ENCODE data around the gene EFNA5. TPM values are rescaled to one million over a fixed set of nuclear protein-coding genes. Genes with fewer than 3 reads are reported as not detected.

EFNA5 gene
- total RNA-seq: not detected

- Mint-ChIP-seq H3K36me3 (ENCODE audit: low read depth) (no peaks in the 10 kb centered on the region), H3K27ac (no peak within 1 kb of the TSS), H3K27me3 (peaks cover 75% of the 10 kb centered on the region), H3K4me1 (peaks cover 30% of the 10 kb centered on the region), H3K9me3 (no peaks in the 10 kb centered on the region), H3K4me3 (peak within 1 kb of the TSS; percentile 62)
- DNase-seq: no peak
- ChIA-PET CTCF (interaction anchor here (1.3 kb wide), 1 partner anchor 675 kb away, joined by 3 read pairs; no protein-coding TSS in a partner anchor), POLR2A (no interaction called here)
These were observed at the start of gene EFNA5 for GRCh38 chr5:107670932-107671741. EFNA5 (minus strand) TSS chr5:107670937.

- no peaks in the 10 kb centered on the region for H3K4me1 Mint-ChIP-seq
- CTCF ChIA-PET: no interaction called here
- peaks cover 2% of the 10 kb centered on the region for H3K9me3 Mint-ChIP-seq
These were observed 48.4 kb upstream of the EFNA5 start for GRCh38 chr5:107719034-107719606.

GRCh38 chr5:107717816-107718215, 47.1 kb upstream of the EFNA5 start:
- no peaks in the 10 kb centered on the region for H3K36me3 Mint-ChIP-seq (ENCODE audit: low read depth)
- no peak overlapping the region for H3K4me3 Mint-ChIP-seq
- no peak overlapping the region for H3K27ac Mint-ChIP-seq
- DNase-seq: no peak
- H3K4me1 Mint-ChIP-seq: no peaks in the 10 kb centered on the region
- no peaks in the 10 kb centered on the region for H3K27me3 Mint-ChIP-seq
- peaks cover 2% of the 10 kb centered on the region for H3K9me3 Mint-ChIP-seq
- ChIA-PET CTCF (no interaction called here), POLR2A (no interaction called here)

More at GRCh38 chr5:107719034-107719606, 48.4 kb upstream of the EFNA5 start:
- Mint-ChIP-seq H3K4me3 (no peak overlapping the region), H3K27me3 (no peaks in the 10 kb centered on the region), H3K36me3 (ENCODE audit: low read depth) (no peaks in the 10 kb centered on the region), H3K27ac (no peak overlapping the region)
- POLR2A ChIA-PET: no interaction called here
- DNase-seq: no peak

GRCh38 chr5:107713228-107713627, 42.5 kb upstream of the EFNA5 start:
- ChIA-PET POLR2A (no interaction called here), CTCF (no interaction called here)
- H3K36me3 Mint-ChIP-seq (ENCODE audit: low read depth): no peaks in the 10 kb centered on the region
- no peaks in the 10 kb centered on the region for H3K9me3 Mint-ChIP-seq
- H3K27ac Mint-ChIP-seq: no peak overlapping the region
- no peak overlapping the region for H3K4me3 Mint-ChIP-seq
- H3K27me3 Mint-ChIP-seq: no peaks in the 10 kb centered on the region
- H3K4me1 Mint-ChIP-seq: no peaks in the 10 kb centered on the region
- DNase-seq: no peak

GRCh38 chr5:107712359-107712870, 41.7 kb upstream of the EFNA5 start:
- Mint-ChIP-seq H3K27me3 (no peaks in the 10 kb centered on the region), H3K27ac (no peak overlapping the region), H3K36me3 (ENCODE audit: low read depth) (no peaks in the 10 kb centered on the region), H3K4me3 (no peak overlapping the region), H3K4me1 (no peaks in the 10 kb centered on the region), H3K9me3 (peaks cover 3% of the 10 kb centered on the region)
- ChIA-PET CTCF (no interaction called here), POLR2A (no interaction called here)
- DNase-seq: no peak

GRCh38 chr5:107705402-107706014, 34.8 kb upstream of the EFNA5 start:
- Mint-ChIP-seq H3K4me1 (no peaks in the 10 kb centered on the region), H3K27me3 (peaks cover 8% of the 10 kb centered on the region), H3K9me3 (peaks cover 3% of the 10 kb centered on the region), H3K27ac (no peak overlapping the region), H3K36me3 (ENCODE audit: low read depth) (no peaks in the 10 kb centered on the region), H3K4me3 (no peak overlapping the region)
- DNase-seq: no peak
- ChIA-PET POLR2A (interaction anchor here (0.6 kb wide), 1 partner anchor 11 kb away, joined by 3 read pairs; no protein-coding TSS in a partner anchor), CTCF (no interaction called here)

GRCh38 chr5:107704681-107705401, 34.1 kb upstream of the EFNA5 start:
- H3K27ac Mint-ChIP-seq: no peak overlapping the region
- H3K36me3 Mint-ChIP-seq (ENCODE audit: low read depth): no peaks in the 10 kb centered on the region
- no peaks in the 10 kb centered on the region for H3K4me1 Mint-ChIP-seq
- no peak overlapping the region for H3K4me3 Mint-ChIP-seq
- ChIA-PET CTCF (no interaction called here), POLR2A (interaction anchor here (0.6 kb wide), 1 partner anchor 11 kb away, joined by 3 read pairs; no protein-coding TSS in a partner anchor)
- peaks cover 8% of the 10 kb centered on the region for H3K27me3 Mint-ChIP-seq
- no peak for DNase-seq
- peaks cover 3% of the 10 kb centered on the region for H3K9me3 Mint-ChIP-seq

- H3K9me3 Mint-ChIP-seq: no peaks in the 10 kb centered on the region
- H3K27ac Mint-ChIP-seq: no peak overlapping the region
- no peak for DNase-seq
- no peak overlapping the region for H3K4me3 Mint-ChIP-seq
- ChIA-PET CTCF (no interaction called here), POLR2A (no interaction called here)
- H3K36me3 Mint-ChIP-seq (ENCODE audit: low read depth): no peaks in the 10 kb centered on the region
- no peaks in the 10 kb centered on the region for H3K4me1 Mint-ChIP-seq
- peaks cover 4% of the 10 kb centered on the region for H3K27me3 Mint-ChIP-seq
These were observed 29.7 kb upstream of the EFNA5 start for GRCh38 chr5:107700481-107700880.

- POLR2A ChIA-PET: no interaction called here
- CTCF ChIA-PET: no interaction called here
- no peaks in the 10 kb centered on the region for H3K4me1 Mint-ChIP-seq
- no peak overlapping the region for H3K4me3 Mint-ChIP-seq
- H3K9me3 Mint-ChIP-seq: no peaks in the 10 kb centered on the region
- no peak overlapping the region for H3K27ac Mint-ChIP-seq
- peaks cover 3% of the 10 kb centered on the region for H3K27me3 Mint-ChIP-seq
- no peaks in the 10 kb centered on the region for H3K36me3 Mint-ChIP-seq (ENCODE audit: low read depth)
- DNase-seq: no peak
These were observed 28.7 kb upstream of the EFNA5 start for GRCh38 chr5:107699425-107699824.

- Mint-ChIP-seq H3K4me3 (no peak overlapping the region), H3K27ac (no peak overlapping the region), H3K4me1 (no peaks in the 10 kb centered on the region), H3K9me3 (no peaks in the 10 kb centered on the region), H3K36me3 (ENCODE audit: low read depth) (no peaks in the 10 kb centered on the region), H3K27me3 (peaks cover 3% of the 10 kb centered on the region)
- POLR2A ChIA-PET: no interaction called here
- CTCF ChIA-PET: no interaction called here
- DNase-seq: no peak
These were observed 27.5 kb upstream of the EFNA5 start for GRCh38 chr5:107698286-107698685.

- no peak overlapping the region for H3K4me3 Mint-ChIP-seq
- no peaks in the 10 kb centered on the region for H3K27me3 Mint-ChIP-seq
- no peaks in the 10 kb centered on the region for H3K36me3 Mint-ChIP-seq (ENCODE audit: low read depth)
- ChIA-PET CTCF (no interaction called here), POLR2A (no interaction called here)
- no peak for DNase-seq
- no peak overlapping the region for H3K27ac Mint-ChIP-seq
- no peaks in the 10 kb centered on the region for H3K4me1 Mint-ChIP-seq
- H3K9me3 Mint-ChIP-seq: no peaks in the 10 kb centered on the region
These were observed 25.8 kb upstream of the EFNA5 start for GRCh38 chr5:107696498-107696897.

- H3K36me3 Mint-ChIP-seq (ENCODE audit: low read depth): no peaks in the 10 kb centered on the region
These were observed 25.3 kb upstream of the EFNA5 start for GRCh38 chr5:107696080-107696479.

GRCh38 chr5:107687937-107688336, 17.2 kb upstream of the EFNA5 start:
- ChIA-PET CTCF (no interaction called here), POLR2A (no interaction called here)
- no peaks in the 10 kb centered on the region for H3K36me3 Mint-ChIP-seq (ENCODE audit: low read depth)
- peaks cover 4% of the 10 kb centered on the region for H3K27me3 Mint-ChIP-seq
- no peaks in the 10 kb centered on the region for H3K4me1 Mint-ChIP-seq
- H3K27ac Mint-ChIP-seq: no peak overlapping the region
- no peak for DNase-seq
- no peak overlapping the region for H3K4me3 Mint-ChIP-seq
- no peaks in the 10 kb centered on the region for H3K9me3 Mint-ChIP-seq

More at GRCh38 chr5:107696080-107696479, 25.3 kb upstream of the EFNA5 start:
- Mint-ChIP-seq H3K4me3 (no peak overlapping the region), H3K27ac (no peak overlapping the region), H3K9me3 (no peaks in the 10 kb centered on the region), H3K4me1 (no peaks in the 10 kb centered on the region), H3K27me3 (no peaks in the 10 kb centered on the region)
- CTCF ChIA-PET: no interaction called here
- DNase-seq: no peak
- POLR2A ChIA-PET: no interaction called here
